IMR-90 (cell line): ENCODE results near the gene DRD2. TPM values are rescaled to one million over a fixed set of nuclear protein-coding genes. Genes with fewer than 3 reads are reported as not detected.

Experiments used
- ATAC-seq: fragments of 200-7000 bp; cut with Tn5 transposase; 2 replicates; pipeline ENCODE4 v1.9.1; 2020; ENCODE audit warnings: low read depth, mild to moderate bottlenecking, moderate library complexity
- BruUV-seq: library from RNA; stranded (reverse); fragments of 400-500 nt; replicated peaks from 2 replicates; lab custom pipeline; 2021; lab: Mats Ljungman, UMichigan
- CTCF ChIA-PET: fragments of 300-600 bp; formaldehyde crosslinking; extraction: SDS; loops from one replicate; lab custom pipeline; 2021; ENCODE audit warnings: antibody characterized with exemption; lab: Yijun Ruan, JAX
- POLR2A ChIA-PET: fragments of 300-600 bp; sonication (Branson Sonifier 250); formaldehyde crosslinking; loops from one replicate; lab custom pipeline; 2022; ENCODE audit warnings: antibody characterized with exemption; ENCODE audit not compliant: unreplicated experiment; lab: Charles Lee
- DNase-seq: peaks from one replicate; pipeline ENCODE4 v3.0.0; 2013
- H2AFZ ChIP-seq: replicated peaks from 2 replicates; pipeline ENCODE3; 2013; ENCODE audit warnings: low read length, mild to moderate bottlenecking; ENCODE audit not compliant: poor library complexity
- H2AK5ac ChIP-seq: 2 replicates; pipeline ENCODE4 v1.6.1; 2013; ENCODE audit warnings: low read depth, low read length, inconsistent platforms
- H2AK9ac ChIP-seq: replicated peaks from 2 replicates; pipeline ENCODE3; 2013; ENCODE audit warnings: mild to moderate bottlenecking, low read depth, low read length, moderate library complexity; ENCODE audit not compliant: poor library complexity
- H2BK120ac ChIP-seq: 2 replicates; pipeline ENCODE4 v1.6.1; 2013; ENCODE audit warnings: low read depth, low read length, inconsistent platforms
- H2BK15ac ChIP-seq: 3 replicates; pipeline ENCODE4 v1.6.1; 2013; ENCODE audit warnings: low read depth, low read length, inconsistent platforms
- H2BK20ac ChIP-seq: 2 replicates; pipeline ENCODE4 v1.6.1; 2013; ENCODE audit warnings: low read depth, mild to moderate bottlenecking, inconsistent platforms, low read length, moderate library complexity
- H2BK5ac ChIP-seq: 2 replicates; pipeline ENCODE4 v1.6.1; 2013; ENCODE audit warnings: mild to moderate bottlenecking, low read depth, low read length, inconsistent platforms; ENCODE audit not compliant: poor library complexity, severe bottlenecking
- H3K14ac ChIP-seq: replicated peaks from 2 replicates; pipeline ENCODE4 v1.6.1; 2013; ENCODE audit warnings: low read depth, low read length, inconsistent platforms
- H3K18ac ChIP-seq: 2 replicates; pipeline ENCODE4 v1.6.1; 2013; ENCODE audit warnings: low read depth, low read length, control low read depth
- H3K23ac ChIP-seq: 2 replicates; pipeline ENCODE4 v1.6.1; 2013; ENCODE audit warnings: low read depth, low read length, inconsistent platforms
- H3K27ac ChIP-seq: 2 replicates; pipeline ENCODE4 v1.5.1; 2013; ENCODE audit warnings: mild to moderate bottlenecking, control low read depth, low read length; ENCODE audit not compliant: insufficient read depth
- H3K27me3 ChIP-seq: 2 replicates; pipeline ENCODE4 v1.6.1; 2013; ENCODE audit warnings: low read length; ENCODE audit not compliant: control insufficient read depth, insufficient read depth
- H3K36me3 ChIP-seq: 2 replicates; pipeline ENCODE4 v1.6.1; 2013; ENCODE audit warnings: low read length, mixed read lengths; ENCODE audit not compliant: control insufficient read depth, insufficient read depth
- H3K4ac ChIP-seq: 2 replicates; pipeline ENCODE4 v1.6.1; 2013; ENCODE audit warnings: low read depth, low read length, inconsistent platforms
- H3K4me1 ChIP-seq: 2 replicates; pipeline ENCODE4 v1.6.1; 2013; ENCODE audit warnings: low read length, mixed read lengths; ENCODE audit not compliant: control insufficient read depth, insufficient read depth
- H3K4me2 ChIP-seq: 2 replicates; pipeline ENCODE4 v1.6.1; 2013; ENCODE audit warnings: low read depth, mild to moderate bottlenecking, control low read depth, low read length, moderate library complexity
- H3K4me3 ChIP-seq: 2 replicates; pipeline ENCODE4 v1.5.1; 2013; ENCODE audit warnings: low read depth, mild to moderate bottlenecking, control low read depth, low read length, moderate library complexity; ENCODE audit not compliant: insufficient read depth
- H3K56ac ChIP-seq: 2 replicates; pipeline ENCODE4 v1.6.1; 2013; ENCODE audit warnings: low read length, inconsistent platforms; ENCODE audit not compliant: insufficient read depth; ENCODE audit errors: extremely low read depth
- H3K79me1 ChIP-seq, 2 experiments: 2 replicates each; pipeline ENCODE4 v1.6.1; 2013; ENCODE audit warnings: low read length in 2 of 2, inconsistent platforms in 1 of 2, low read depth in 1 of 2
- H3K9ac ChIP-seq: 2 replicates; pipeline ENCODE4 v1.6.1; 2013; ENCODE audit warnings: low read depth, low read length, control low read depth
- H3K9me1 ChIP-seq: 2 replicates; pipeline ENCODE4 v1.6.1; 2013; ENCODE audit warnings: low read length, inconsistent platforms; ENCODE audit not compliant: insufficient read depth
- H3K9me3 ChIP-seq: 2 replicates; pipeline ENCODE4 v1.6.1; 2013; ENCODE audit warnings: low read length; ENCODE audit not compliant: control insufficient read depth, insufficient read depth
- H4K20me1 ChIP-seq: 2 replicates; pipeline ENCODE4 v1.6.1; 2013; ENCODE audit warnings: low read length, inconsistent platforms; ENCODE audit not compliant: insufficient read depth
- H4K5ac ChIP-seq: 2 replicates; pipeline ENCODE4 v1.6.1; 2013; ENCODE audit warnings: mild to moderate bottlenecking, low read depth, low read length, control low read depth
- H4K8ac ChIP-seq, 2 experiments: 2 replicates each; pipeline ENCODE4 v1.6.1; 2013; ENCODE audit warnings: low read depth in 2 of 2, low read length in 2 of 2, control low read depth in 1 of 2, inconsistent platforms in 1 of 2
- H4K91ac ChIP-seq: 2 replicates; pipeline ENCODE4 v1.6.1; 2013; ENCODE audit warnings: low read depth, low read length, inconsistent platforms; ENCODE audit not compliant: insufficient read depth
- BHLHE40 ChIP-seq: fragments of 150-350 bp; IDR thresholded peaks from 2 replicates; pipeline ENCODE4 v1.6.1; 2016; ENCODE audit warnings: mild to moderate bottlenecking, low read depth, low read length
- CEBPB ChIP-seq: IDR thresholded peaks from 2 replicates; pipeline ENCODE4 v1.6.1; 2012; ENCODE audit warnings: low read depth, low read length, improper control_type of control experiment
- MAZ ChIP-seq: IDR thresholded peaks from 2 replicates; pipeline ENCODE4 v1.6.1; 2012; ENCODE audit warnings: low read depth, mild to moderate bottlenecking, low read length, improper control_type of control experiment, moderate library complexity, borderline replicate concordance
- MXI1 ChIP-seq: IDR thresholded peaks from 2 replicates; pipeline ENCODE4 v1.6.1; 2012; ENCODE audit warnings: low read depth, mild to moderate bottlenecking, low read length, moderate library complexity, borderline replicate concordance
- WGBS, 2 experiments: methylation state at CpG; one replicate each; pipeline versions ENCODE4 v1.1.5 to v1.1.7; 2013; ENCODE audit warnings: missing lambda C conversion rate in 2 of 2; ENCODE audit not compliant: insufficient read length in 1 of 2; ENCODE audit errors: extremely low coverage in 2 of 2; 5-methylcytosine and 5-hydroxymethylcytosine counted together
- dilution Hi-C: fragments of 300-500 bp; cut with HindIII; formaldehyde crosslinking; loops from one replicate; pipeline ENCODE4 v1.14.3; 2018; ENCODE audit warnings: low sequenced_read_pairs; ENCODE audit not compliant: unreplicated experiment
- in situ Hi-C: fragments of 300-500 bp; cut with MboI; formaldehyde crosslinking; loops from 3 replicates; pipeline ENCODE4 v1.14.3; 2019; ENCODE audit warnings: low sequenced_read_pairs, inconsistent platforms, mixed read lengths
- intact Hi-C: fragments of 100-400 bp; cut with micrococcal nuclease; formaldehyde crosslinking; loops from 2 replicates; pipeline ENCODE4 v1.10.0; 2022
- polyA plus RNA-seq, 3 experiments: library from polyadenylated mRNA; depleted of rRNA; stranded (reverse); fragments of >200 nt; gene quantifications; 2 replicates each; pipeline ENCODE4 v1.2.3, GENCODE V29; 2012; ENCODE audit warnings: low replicate concordance in 1 of 3
- total RNA-seq: library from RNA; depleted of rRNA; stranded (reverse); fragments of >200 nt; gene quantifications from 2 replicates; pipeline ENCODE4 v1.2.3, GENCODE V29; 2012
- TF ChIP-seq, protein P1 (sequence below): fragments of 150-350 bp; IDR thresholded peaks from 2 replicates; pipeline ENCODE4 v1.6.1; 2016; ENCODE audit warnings: low read depth, mild to moderate bottlenecking, low read length, moderate library complexity, borderline replicate concordance
- TF ChIP-seq, protein P2 (sequence below): conservative IDR thresholded peaks from 2 replicates; pipeline ENCODE4 v1.5.1; 2012; ENCODE audit warnings: mild to moderate bottlenecking, low read depth, low read length, improper control_type of control experiment

Gene DRD2
- total and polyA plus RNA-seq, 2 of the 4 experiments (the other 2 are of a cell fraction) = not detected

DNA sequence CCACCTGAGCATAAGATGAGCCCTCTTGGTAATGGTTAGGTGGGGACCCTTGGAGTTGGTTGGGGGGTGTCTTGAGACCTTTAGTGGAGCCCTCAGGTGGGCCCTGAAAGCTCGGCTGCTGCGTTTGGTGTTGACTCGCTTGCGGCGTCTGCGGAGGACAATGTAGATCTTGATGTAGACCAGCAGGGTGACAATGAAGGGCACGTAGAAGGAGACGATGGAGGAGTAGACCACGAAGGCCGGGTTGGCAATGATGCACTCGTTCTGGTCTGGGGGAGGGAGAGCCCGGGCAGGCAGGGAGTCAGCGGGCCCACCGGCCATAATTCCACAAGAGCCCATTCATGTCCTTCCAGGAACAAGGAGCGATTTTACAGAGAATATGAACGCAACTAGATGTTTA, 59.9 kb downstream of the DRD2 start:
- no peaks in the 10 kb centered on the region for H3K79me1 ChIP-seq
- POLR2A ChIA-PET = no interaction called here
- CTCF ChIA-PET = no interaction called here
- no peak overlapping the region for H3K9ac ChIP-seq
- no peaks in the 10 kb centered on the region for H3K4me1 ChIP-seq
- no peak overlapping the region for H3K14ac ChIP-seq
- ATAC-seq (no peak), DNase-seq (no peak)
- H3K56ac ChIP-seq = no peak overlapping the region
- H4K20me1 ChIP-seq = no peaks in the 10 kb centered on the region
- no peaks in the 10 kb centered on the region for H3K9me3 ChIP-seq
- H3K4me2 ChIP-seq = no peak overlapping the region
- H3K9me1 ChIP-seq = no peaks in the 10 kb centered on the region
- no peak overlapping the region for H4K5ac ChIP-seq
- no peak overlapping the region for H2BK20ac ChIP-seq
- peak overlapping the region; percentile 23 for H2AFZ ChIP-seq
- H3K18ac ChIP-seq = no peak overlapping the region
- WGBS, 2 experiments = 65% methylated on average over 4 of the region's 16 CpGs; no CpG with 5 or more reads in 1 of the 2 experiments
- H2BK5ac ChIP-seq = no peak overlapping the region
- in situ Hi-C loops (no loop called here), intact Hi-C loops (no loop called here), dilution Hi-C loops (no loop called here)
- no peak overlapping the region for H2BK15ac ChIP-seq
- no peak overlapping the region for H3K4ac ChIP-seq
- no peak overlapping the region for H2AK9ac ChIP-seq
- BruUV-seq = no TSS peak
- H4K8ac ChIP-seq = no peak overlapping the region
- no peak overlapping the region for H3K4me3 ChIP-seq
- TF ChIP-seq MXI1 (no peak), CEBPB (no peak), MAZ (no peak), BHLHE40 (no peak)
- TF ChIP-seq, protein P1, sequence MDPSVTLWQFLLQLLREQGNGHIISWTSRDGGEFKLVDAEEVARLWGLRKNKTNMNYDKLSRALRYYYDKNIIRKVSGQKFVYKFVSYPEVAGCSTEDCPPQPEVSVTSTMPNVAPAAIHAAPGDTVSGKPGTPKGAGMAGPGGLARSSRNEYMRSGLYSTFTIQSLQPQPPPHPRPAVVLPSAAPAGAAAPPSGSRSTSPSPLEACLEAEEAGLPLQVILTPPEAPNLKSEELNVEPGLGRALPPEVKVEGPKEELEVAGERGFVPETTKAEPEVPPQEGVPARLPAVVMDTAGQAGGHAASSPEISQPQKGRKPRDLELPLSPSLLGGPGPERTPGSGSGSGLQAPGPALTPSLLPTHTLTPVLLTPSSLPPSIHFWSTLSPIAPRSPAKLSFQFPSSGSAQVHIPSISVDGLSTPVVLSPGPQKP = no peak
- TF ChIP-seq, protein P2, sequence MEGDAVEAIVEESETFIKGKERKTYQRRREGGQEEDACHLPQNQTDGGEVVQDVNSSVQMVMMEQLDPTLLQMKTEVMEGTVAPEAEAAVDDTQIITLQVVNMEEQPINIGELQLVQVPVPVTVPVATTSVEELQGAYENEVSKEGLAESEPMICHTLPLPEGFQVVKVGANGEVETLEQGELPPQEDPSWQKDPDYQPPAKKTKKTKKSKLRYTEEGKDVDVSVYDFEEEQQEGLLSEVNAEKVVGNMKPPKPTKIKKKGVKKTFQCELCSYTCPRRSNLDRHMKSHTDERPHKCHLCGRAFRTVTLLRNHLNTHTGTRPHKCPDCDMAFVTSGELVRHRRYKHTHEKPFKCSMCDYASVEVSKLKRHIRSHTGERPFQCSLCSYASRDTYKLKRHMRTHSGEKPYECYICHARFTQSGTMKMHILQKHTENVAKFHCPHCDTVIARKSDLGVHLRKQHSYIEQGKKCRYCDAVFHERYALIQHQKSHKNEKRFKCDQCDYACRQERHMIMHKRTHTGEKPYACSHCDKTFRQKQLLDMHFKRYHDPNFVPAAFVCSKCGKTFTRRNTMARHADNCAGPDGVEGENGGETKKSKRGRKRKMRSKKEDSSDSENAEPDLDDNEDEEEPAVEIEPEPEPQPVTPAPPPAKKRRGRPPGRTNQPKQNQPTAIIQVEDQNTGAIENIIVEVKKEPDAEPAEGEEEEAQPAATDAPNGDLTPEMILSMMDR = no peak
- no peaks in the 10 kb centered on the region for H3K36me3 ChIP-seq
- no peak overlapping the region for H2AK5ac ChIP-seq
- H3K27ac ChIP-seq = no peak overlapping the region
- no peak overlapping the region for H3K23ac ChIP-seq
- no peak overlapping the region for H4K91ac ChIP-seq
- no peak overlapping the region for H2BK120ac ChIP-seq
- peaks cover 2% of the 10 kb centered on the region for H3K27me3 ChIP-seq
